Panc1 (cell line): Measurements from ENCODE around the gene CCDC116.

Experiments used
- CTCF ChIP-seq: fragments of 450-650 bp; IDR thresholded peaks from 2 replicates; pipeline ENCODE4 v1.5.1; 2017; ENCODE audit warnings: mild to moderate bottlenecking
- TCF7L2 ChIP-seq: IDR thresholded peaks from 2 replicates; pipeline ENCODE4 v1.6.1; 2011; ENCODE audit warnings: mild to moderate bottlenecking, low read depth, low read length, inconsistent platforms

GRCh38 chr22:21632237-21632895, at the start of gene CCDC116:
- TF ChIP-seq CTCF (no peak), TCF7L2 (no peak)
